Activated CD8-positive, alpha-beta T cell treated with anti-CD3 and anti-CD28 coated beads, Interleukin-2, amount 10 ng/mL, durations not matched to agents 7 days and 5 days (primary cell): Measurements from ENCODE around the gene ARHGDIG. TPM values are rescaled to one million over a fixed set of nuclear protein-coding genes. Genes with fewer than 3 reads are reported as not detected.
"Not testable (repeated sequence)": the region's sequence is repeated elsewhere in the genome, so short reads cannot be mapped to it uniquely, and the experiment has no call there.

Experiments used
- ATAC-seq: fragments of 150-1000 bp; cut with Tn5 transposase; one replicate; pipeline ENCODE4 v1.10.0; 2021; ENCODE audit warnings: moderate library complexity
- CTCF ChIA-PET: fragments of 350-600 bp; sonication (Branson Sonifier 250); formaldehyde crosslinking; loops from one replicate; lab custom pipeline; 2021; ENCODE audit warnings: antibody characterized with exemption; lab: Charles Lee
- POLR2A ChIA-PET: fragments of 350-600 bp; sonication (Branson Sonifier 250); formaldehyde crosslinking; loops from one replicate; lab custom pipeline; 2021; ENCODE audit warnings: antibody characterized with exemption; lab: Charles Lee
- DNase-seq: peaks from one replicate; pipeline ENCODE4 v3.0.0-alpha.2; 2020
- H3K27ac Mint-ChIP-seq: one replicate; pipeline ENCODE4 v1.8.0; 2021; ENCODE audit warnings: mild to moderate bottlenecking, mixed read lengths
- H3K27me3 Mint-ChIP-seq: one replicate; pipeline ENCODE4 v1.8.0; 2021; ENCODE audit warnings: low read depth, mixed read lengths
- H3K36me3 Mint-ChIP-seq: one replicate; pipeline ENCODE4 v1.8.0; 2021; ENCODE audit warnings: low read depth, mixed read lengths
- H3K4me1 Mint-ChIP-seq: one replicate; pipeline ENCODE4 v1.8.0; 2021; ENCODE audit warnings: low read depth, mixed read lengths
- H3K4me3 Mint-ChIP-seq: one replicate; pipeline ENCODE4 v1.8.0; 2021; ENCODE audit warnings: mild to moderate bottlenecking, mixed read lengths
- H3K9me3 Mint-ChIP-seq: one replicate; pipeline ENCODE4 v1.8.0; 2022; ENCODE audit warnings: mixed read lengths; ENCODE audit not compliant: insufficient read depth
- total RNA-seq, 2 experiments: library from RNA; stranded (reverse); gene quantifications; one replicate each; pipeline ENCODE4 v1.2.3, GENCODE V29; 2021

The ARHGDIG gene
- total RNA-seq, 2 experiments from 2014 or later = not detected

GRCh38 chr16:253833-254232 is 26.6 kb upstream of the ARHGDIG start:
- DNase-seq (peak; percentile 37), ATAC-seq (peak; percentile 71)
- H3K27me3 Mint-ChIP-seq = peaks cover 2% of the 10 kb centered on the region
- H3K27ac Mint-ChIP-seq = peak overlapping the region; percentile 61
- H3K4me3 Mint-ChIP-seq = peak overlapping the region; percentile 22
- CTCF ChIA-PET = no interaction called here
- H3K4me1 Mint-ChIP-seq = peaks cover 24% of the 10 kb centered on the region
- POLR2A ChIA-PET = interaction anchor here (1.0 kb wide), 1 partner anchor 18 kb away, joined by 3 read pairs; no protein-coding TSS in a partner anchor
- no peaks in the 10 kb centered on the region for H3K36me3 Mint-ChIP-seq
- no peaks in the 10 kb centered on the region for H3K9me3 Mint-ChIP-seq

GRCh38 chr16:254461-254860 is 25.9 kb upstream of the ARHGDIG start:
- H3K36me3 Mint-ChIP-seq = no peaks in the 10 kb centered on the region
- peaks cover 2% of the 10 kb centered on the region for H3K27me3 Mint-ChIP-seq
- H3K4me1 Mint-ChIP-seq = peaks cover 24% of the 10 kb centered on the region
- H3K4me3 Mint-ChIP-seq = no peak overlapping the region
- H3K9me3 Mint-ChIP-seq = no peaks in the 10 kb centered on the region
- DNase-seq (no peak), ATAC-seq (no peak)
- no peak overlapping the region for H3K27ac Mint-ChIP-seq
- POLR2A ChIA-PET = interaction anchor here (1.0 kb wide), 1 partner anchor 19 kb away, joined by 3 read pairs; no protein-coding TSS in a partner anchor
- CTCF ChIA-PET = no interaction called here

GRCh38 chr16:255183-255582 is 25.2 kb upstream of the ARHGDIG start:
- POLR2A ChIA-PET = no interaction called here
- CTCF ChIA-PET = no interaction called here
- ATAC-seq (no peak), DNase-seq (no peak)
- H3K4me3 Mint-ChIP-seq = no peak overlapping the region
- no peak overlapping the region for H3K27ac Mint-ChIP-seq
- peaks cover 24% of the 10 kb centered on the region for H3K4me1 Mint-ChIP-seq
- H3K27me3 Mint-ChIP-seq = peaks cover 2% of the 10 kb centered on the region
- H3K9me3 Mint-ChIP-seq = no peaks in the 10 kb centered on the region
- H3K36me3 Mint-ChIP-seq = no peaks in the 10 kb centered on the region

GRCh38 chr16:258091-258490 is 22.3 kb upstream of the ARHGDIG start:
- H3K27ac Mint-ChIP-seq, CTCF ChIA-PET, H3K36me3 Mint-ChIP-seq, H3K27me3 Mint-ChIP-seq, H3K4me3 Mint-ChIP-seq, ATAC-seq, H3K9me3 Mint-ChIP-seq, POLR2A ChIA-PET, DNase-seq: not testable (repeated sequence)
- H3K4me1 Mint-ChIP-seq = peaks cover 15% of the 10 kb centered on the region

GRCh38 chr16:259226-259625 is 21.2 kb upstream of the ARHGDIG start:
- Mint-ChIP-seq H3K4me3 (no peak overlapping the region), H3K27me3 (peaks cover 2% of the 10 kb centered on the region), H3K4me1 (peaks cover 5% of the 10 kb centered on the region), H3K27ac (no peak overlapping the region), H3K9me3 (no peaks in the 10 kb centered on the region), H3K36me3 (no peaks in the 10 kb centered on the region)
- DNase-seq (no peak), ATAC-seq (no peak)
- CTCF ChIA-PET = no interaction called here
- POLR2A ChIA-PET = no interaction called here

- no peak for DNase-seq
- H3K9me3 Mint-ChIP-seq = no peaks in the 10 kb centered on the region
- no peaks in the 10 kb centered on the region for H3K36me3 Mint-ChIP-seq
- peaks cover 2% of the 10 kb centered on the region for H3K27me3 Mint-ChIP-seq
- POLR2A ChIA-PET = no interaction called here
- ATAC-seq = no peak
- peaks cover 5% of the 10 kb centered on the region for H3K4me1 Mint-ChIP-seq
- no peak overlapping the region for H3K27ac Mint-ChIP-seq
- CTCF ChIA-PET = no interaction called here
- H3K4me3 Mint-ChIP-seq = no peak overlapping the region
These were observed 20.6 kb upstream of the ARHGDIG start for GRCh38 chr16:259814-260253.

- Mint-ChIP-seq H3K27ac (no peak overlapping the region), H3K9me3 (no peaks in the 10 kb centered on the region), H3K4me3 (no peak overlapping the region), H3K27me3 (peaks cover 2% of the 10 kb centered on the region), H3K4me1 (peaks cover 5% of the 10 kb centered on the region), H3K36me3 (no peaks in the 10 kb centered on the region)
- CTCF ChIA-PET = no interaction called here
- POLR2A ChIA-PET = no interaction called here
- DNase-seq (no peak), ATAC-seq (no peak)
These were observed 20.1 kb upstream of the ARHGDIG start for GRCh38 chr16:260326-260725.

- Mint-ChIP-seq H3K4me3 (no peak overlapping the region), H3K27ac (no peak overlapping the region), H3K36me3 (no peaks in the 10 kb centered on the region), H3K27me3 (no peaks in the 10 kb centered on the region), H3K9me3 (no peaks in the 10 kb centered on the region), H3K4me1 (peaks cover under 1% of the 10 kb centered on the region)
- ATAC-seq = no peak
- POLR2A ChIA-PET = no interaction called here
- DNase-seq = no peak
- CTCF ChIA-PET = no interaction called here
These were observed 19.2 kb upstream of the ARHGDIG start for GRCh38 chr16:261031-261691.

- Mint-ChIP-seq H3K9me3 (no peaks in the 10 kb centered on the region), H3K36me3 (no peaks in the 10 kb centered on the region), H3K4me1 (no peaks in the 10 kb centered on the region), H3K4me3 (no peak overlapping the region), H3K27ac (no peak overlapping the region), H3K27me3 (no peaks in the 10 kb centered on the region)
- DNase-seq = no peak
- ChIA-PET CTCF (no interaction called here), POLR2A (no interaction called here)
- ATAC-seq = no peak
These were observed 18.2 kb upstream of the ARHGDIG start for GRCh38 chr16:262121-262745.

GRCh38 chr16:263182-263774 is 17.1 kb upstream of the ARHGDIG start:
- H3K4me3 Mint-ChIP-seq = no peak overlapping the region
- ATAC-seq (no peak), DNase-seq (no peak)
- no peaks in the 10 kb centered on the region for H3K4me1 Mint-ChIP-seq
- H3K36me3 Mint-ChIP-seq = no peaks in the 10 kb centered on the region
- H3K9me3 Mint-ChIP-seq = no peaks in the 10 kb centered on the region
- ChIA-PET POLR2A (interaction anchor here (0.5 kb wide), 1 partner anchor 311 kb away, joined by 3 read pairs; no protein-coding TSS in a partner anchor), CTCF (no interaction called here)
- H3K27me3 Mint-ChIP-seq = no peaks in the 10 kb centered on the region
- H3K27ac Mint-ChIP-seq = no peak overlapping the region

- DNase-seq = no peak
- H3K27me3 Mint-ChIP-seq = no peaks in the 10 kb centered on the region
- no peak overlapping the region for H3K27ac Mint-ChIP-seq
- H3K36me3 Mint-ChIP-seq = no peaks in the 10 kb centered on the region
- POLR2A ChIA-PET = interaction anchor here (0.5 kb wide), 1 partner anchor 310 kb away, joined by 3 read pairs; no protein-coding TSS in a partner anchor
- no peak for ATAC-seq
- H3K9me3 Mint-ChIP-seq = no peaks in the 10 kb centered on the region
- CTCF ChIA-PET = no interaction called here
- no peaks in the 10 kb centered on the region for H3K4me1 Mint-ChIP-seq
- H3K4me3 Mint-ChIP-seq = no peak overlapping the region
These were observed 16.4 kb upstream of the ARHGDIG start for GRCh38 chr16:263944-264343.

- H3K9me3 Mint-ChIP-seq = no peaks in the 10 kb centered on the region
- no peak overlapping the region for H3K27ac Mint-ChIP-seq
- CTCF ChIA-PET = no interaction called here
- H3K36me3 Mint-ChIP-seq = no peaks in the 10 kb centered on the region
- H3K27me3 Mint-ChIP-seq = no peaks in the 10 kb centered on the region
- H3K4me1 Mint-ChIP-seq = no peaks in the 10 kb centered on the region
- DNase-seq = no peak
- POLR2A ChIA-PET = no interaction called here
- no peak for ATAC-seq
- H3K4me3 Mint-ChIP-seq = no peak overlapping the region
These were observed 15.9 kb upstream of the ARHGDIG start for GRCh38 chr16:264440-264951.
